NOMO-1 treated with dmso at 0.1 percent for 144 hours (cell line): ENCODE data around the gene OR11H7.
"Not testable (repeated sequence)": the region's sequence is repeated elsewhere in the genome, so short reads cannot be mapped to it uniquely, and the experiment has no call there.

Experiments
- DNase-seq: peaks from one replicate; lab custom pipeline; 2025; ENCODE audit not compliant: unreplicated experiment; lab: John Stamatoyannopoulos, UW

Gene OR11H7

DNA sequence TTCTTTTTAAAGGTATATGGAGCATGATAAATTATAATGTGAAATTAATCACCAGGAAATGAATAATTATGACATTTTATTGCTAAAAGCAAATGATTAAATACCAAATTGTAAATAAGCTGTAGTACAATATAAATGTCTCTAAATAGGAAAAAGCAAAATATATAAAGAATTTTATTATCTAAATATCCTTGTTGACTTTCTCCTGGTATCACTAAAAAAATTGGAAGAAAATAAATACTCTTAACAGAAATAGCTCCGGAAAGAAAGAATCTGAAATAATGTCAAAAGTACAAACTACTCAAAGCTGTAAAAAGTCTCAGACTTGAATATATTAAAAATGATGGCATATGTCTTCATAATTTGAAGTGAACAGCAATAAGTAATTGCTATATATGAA is at the start of gene OR11H7:
TSS of gene OR11H7 (plus strand) at position 301 of the 400 bp plus-strand sequence.
- DNase-seq = no peak

DNA sequence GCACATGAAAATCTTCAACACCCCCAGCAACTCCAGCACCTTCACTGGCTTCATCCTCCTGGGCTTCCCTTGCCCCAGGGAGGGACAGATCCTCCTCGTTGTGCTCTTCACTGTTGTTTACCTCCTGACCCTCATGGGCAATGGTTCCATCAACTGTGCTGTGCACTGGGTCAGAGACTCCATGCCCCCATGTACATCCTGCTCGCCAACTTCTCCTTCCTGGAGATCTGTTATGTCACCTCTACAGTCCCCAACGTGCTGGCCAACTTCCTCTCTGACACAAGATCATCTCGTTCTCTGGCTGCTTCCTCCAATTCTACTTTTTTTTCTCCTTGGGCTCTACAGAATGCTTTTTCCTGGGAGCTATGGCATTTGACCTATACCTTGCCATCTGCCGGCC is 49.6 kb upstream of the OR11H7 start:
- DNase-seq = peak; percentile 74

DNA sequence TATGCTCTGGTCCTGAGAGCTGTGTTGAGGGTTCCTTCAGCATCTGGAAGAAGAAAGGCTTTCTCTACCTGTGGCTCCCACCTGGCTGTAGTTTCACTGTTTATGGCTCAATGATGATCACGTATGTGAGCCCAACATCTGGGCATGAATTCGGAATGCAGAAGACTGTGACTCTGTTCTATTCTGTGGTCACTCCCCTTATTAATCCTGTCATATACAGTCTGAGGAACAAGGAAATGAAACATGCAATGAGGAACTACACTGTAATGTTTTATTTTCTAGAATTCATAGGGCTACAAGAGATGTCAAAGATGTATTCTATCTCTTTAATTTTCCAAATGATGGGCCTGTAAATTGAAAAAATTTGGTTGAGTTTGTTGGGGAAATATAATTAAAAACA is 48.9 kb upstream of the OR11H7 start:
- peak; percentile 54 for DNase-seq

DNA sequence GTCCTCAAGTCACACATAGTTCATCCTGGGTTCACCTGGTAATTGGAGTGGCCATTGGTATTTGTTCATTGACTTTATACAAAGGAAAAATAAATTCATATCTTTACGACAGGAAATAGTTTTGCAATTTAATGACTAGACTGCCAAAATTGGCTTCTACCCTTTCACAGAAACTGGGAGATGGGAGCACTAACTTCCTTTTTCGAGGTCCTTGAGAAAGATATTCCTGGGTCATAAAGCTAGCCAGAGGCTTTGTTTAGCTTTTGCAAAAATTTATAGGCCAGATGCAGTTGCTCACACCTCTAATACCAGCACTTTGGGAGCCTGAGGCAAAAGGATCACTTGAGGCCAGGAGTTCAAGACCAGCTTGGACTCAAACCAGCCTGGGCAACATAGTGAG is 48.3 kb upstream of the OR11H7 start:
- peak; percentile 30 for DNase-seq

DNA sequence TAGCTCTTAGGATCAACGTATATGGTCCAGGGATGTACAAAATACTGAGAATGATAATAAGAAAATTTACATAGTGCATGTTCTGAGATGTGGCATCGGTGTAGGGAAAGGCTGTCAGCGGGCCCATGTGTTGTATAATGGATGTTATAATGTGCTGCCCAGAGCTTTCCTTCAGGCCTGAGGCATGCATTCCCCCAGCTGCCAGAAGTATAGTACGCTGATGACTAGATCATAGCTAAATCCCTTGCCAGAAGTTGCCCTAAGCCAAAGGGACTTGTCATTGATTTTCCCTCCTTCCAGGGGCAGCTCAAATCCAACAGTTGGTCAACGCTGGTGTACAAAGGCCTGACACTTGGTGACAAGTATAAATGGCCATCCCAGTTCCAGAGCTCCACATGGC is 44.6 kb upstream of the OR11H7 start:
- no peak for DNase-seq

DNA sequence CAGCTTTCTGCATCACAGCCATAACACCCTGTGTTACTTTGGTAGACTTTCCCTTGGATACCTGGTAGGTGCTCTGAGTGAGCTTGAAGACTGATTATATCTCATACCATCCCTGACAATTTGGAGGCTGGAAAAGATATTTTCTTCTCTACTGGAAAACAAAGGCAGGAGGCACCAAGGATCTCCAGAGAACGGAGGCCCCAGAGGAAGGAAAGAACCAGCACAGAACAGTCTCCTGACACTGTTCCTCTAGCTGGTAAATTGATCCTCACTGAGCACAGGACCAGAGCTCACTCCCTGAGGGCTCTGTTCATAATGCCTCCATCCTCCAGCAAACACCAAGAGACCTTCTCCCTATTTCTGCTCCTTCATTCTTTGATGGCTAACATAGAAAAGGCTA is 38.2 kb upstream of the OR11H7 start, which contains the start of gene OR11G2:
TSS of gene OR11G2 (plus strand) at position 301 of the 400 bp plus-strand sequence. CDS start 6,542 bp downstream, outside the sequence.
- DNase-seq = no peak

DNA sequence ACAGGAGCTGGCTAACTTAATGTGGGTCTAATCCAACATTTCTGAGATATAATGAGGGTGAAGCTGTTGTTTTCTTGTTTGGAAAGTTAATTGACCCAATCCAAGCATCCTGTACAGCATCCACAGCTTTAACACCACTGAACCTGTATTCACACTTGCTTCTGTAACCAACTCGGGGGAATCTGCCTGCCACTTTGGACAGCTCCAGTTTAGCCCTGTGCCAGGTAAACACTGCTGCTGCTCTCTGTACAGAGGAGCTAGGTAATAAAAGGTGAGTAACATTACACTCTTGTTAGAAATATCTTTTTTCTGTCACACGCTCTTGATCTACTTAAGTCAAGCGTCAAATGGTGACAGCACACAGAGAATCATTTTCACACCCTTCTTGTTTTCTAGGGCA is 37.4 kb upstream of the OR11H7 start:
- DNase-seq = no peak

DNA sequence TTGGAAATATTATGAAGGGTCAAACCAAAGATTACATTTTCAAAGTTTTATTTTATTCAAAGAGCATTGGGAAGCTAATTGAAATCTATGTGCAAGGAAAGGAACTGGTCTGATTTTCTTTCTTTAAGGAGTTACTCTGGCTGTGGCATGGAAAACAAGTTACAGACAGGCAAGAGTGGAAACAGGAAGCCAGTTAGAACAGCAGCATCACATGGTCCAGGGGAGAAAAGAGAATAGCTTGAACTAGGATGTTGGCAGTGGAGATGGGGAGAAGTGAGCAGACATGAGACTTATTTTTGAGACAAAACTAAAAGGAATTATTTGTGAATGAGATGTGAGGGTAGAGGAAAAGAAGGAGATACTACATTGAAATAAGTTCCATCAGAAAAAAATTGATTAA is 34.7 kb upstream of the OR11H7 start:
- DNase-seq = no peak

DNA sequence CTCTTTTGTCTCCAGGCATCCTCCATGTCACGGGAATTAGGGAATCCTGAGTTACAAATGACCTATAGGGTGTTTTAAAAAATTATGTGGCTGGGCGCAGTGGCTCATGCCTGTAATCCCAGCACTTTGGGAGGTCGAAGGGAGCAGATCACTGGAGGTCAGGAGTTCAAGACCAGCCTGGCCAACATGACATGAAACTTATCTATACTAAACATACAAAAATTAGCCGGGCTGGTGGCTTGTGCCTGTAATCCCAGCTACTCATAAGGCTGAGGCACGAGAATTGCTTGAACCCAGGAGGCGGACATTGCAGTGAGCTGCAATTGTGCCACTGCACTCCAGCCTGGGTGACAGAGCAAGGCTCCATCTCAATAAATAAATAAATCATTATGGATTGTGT is 33.6 kb upstream of the OR11H7 start:
- not testable (repeated sequence) for DNase-seq

DNA sequence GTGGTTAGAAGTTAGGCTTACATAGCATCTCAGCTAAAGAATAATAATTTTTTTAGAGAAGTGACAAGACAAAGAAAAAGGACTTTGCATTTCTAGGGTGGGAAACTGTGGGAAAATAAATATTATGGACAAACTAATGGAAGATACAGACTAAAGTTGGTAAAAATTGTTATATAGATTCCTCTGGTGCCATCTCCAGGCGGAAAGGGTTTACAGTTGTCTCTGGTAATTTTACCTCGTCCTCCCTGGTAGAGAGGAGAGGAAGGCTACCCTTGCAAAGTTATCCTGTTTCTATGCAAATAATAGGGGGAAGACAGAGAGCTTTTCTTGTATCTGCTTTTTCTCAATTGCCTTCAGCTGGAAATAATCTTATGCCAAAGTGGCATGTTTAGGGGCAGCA is 32.9 kb upstream of the OR11H7 start:
- no peak for DNase-seq

DNA sequence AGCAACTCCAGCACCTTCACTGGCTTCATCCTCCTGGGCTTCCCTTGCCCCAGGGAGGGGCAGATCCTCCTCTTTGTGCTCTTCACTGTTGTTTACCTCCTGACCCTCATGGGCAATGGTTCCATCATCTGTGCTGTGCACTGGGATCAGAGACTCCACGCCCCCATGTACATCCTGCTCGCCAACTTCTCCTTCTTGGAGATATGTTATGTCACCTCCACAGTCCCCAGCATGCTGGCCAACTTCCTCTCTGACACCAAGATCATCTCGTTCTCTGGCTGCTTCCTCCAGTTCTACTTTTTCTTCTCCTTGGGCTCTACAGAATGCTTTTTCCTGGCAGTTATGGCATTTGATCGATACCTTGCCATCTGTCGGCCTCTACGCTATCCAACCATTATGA is 31.3 kb upstream of the OR11H7 start:
- peak; percentile 39 for DNase-seq

DNA sequence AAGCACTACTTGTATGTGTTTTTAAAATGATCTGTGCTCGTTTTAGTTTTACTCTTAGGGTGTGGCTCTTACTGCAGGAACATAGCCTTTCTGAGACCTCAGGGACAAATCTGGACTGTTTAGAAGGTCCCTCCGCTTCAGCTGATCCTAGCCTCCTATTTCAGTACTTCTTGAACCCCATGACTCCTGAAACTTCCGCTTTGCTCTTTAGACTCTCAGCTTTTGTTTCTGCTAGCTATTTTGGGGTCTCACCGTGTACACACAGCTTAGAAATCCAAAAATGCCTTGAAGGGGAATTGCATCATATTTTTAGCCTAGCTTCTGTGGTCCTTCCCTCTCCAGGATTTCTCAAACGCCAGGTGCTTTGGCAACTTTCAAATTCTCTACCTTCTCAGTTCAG is 29.8 kb upstream of the OR11H7 start:
- no peak for DNase-seq

DNA sequence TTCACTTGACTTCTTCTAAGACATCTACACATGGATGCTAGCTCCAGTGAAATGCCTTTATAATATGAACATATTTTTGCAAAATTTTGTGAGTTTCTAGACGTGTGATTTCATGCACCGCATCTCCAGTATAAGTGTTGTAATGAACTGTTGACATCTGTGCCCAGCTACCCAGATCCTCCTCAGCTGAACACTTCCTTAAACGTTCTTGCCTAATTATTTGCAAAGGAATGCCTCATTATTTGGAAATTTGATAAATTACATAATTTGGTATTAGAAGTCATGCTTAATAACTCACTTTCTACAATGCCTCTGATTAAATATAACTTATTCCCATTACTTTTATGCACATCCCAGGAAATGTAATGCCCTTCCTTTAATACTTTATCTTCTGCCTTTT is 24.1 kb upstream of the OR11H7 start:
- DNase-seq = no peak

DNA sequence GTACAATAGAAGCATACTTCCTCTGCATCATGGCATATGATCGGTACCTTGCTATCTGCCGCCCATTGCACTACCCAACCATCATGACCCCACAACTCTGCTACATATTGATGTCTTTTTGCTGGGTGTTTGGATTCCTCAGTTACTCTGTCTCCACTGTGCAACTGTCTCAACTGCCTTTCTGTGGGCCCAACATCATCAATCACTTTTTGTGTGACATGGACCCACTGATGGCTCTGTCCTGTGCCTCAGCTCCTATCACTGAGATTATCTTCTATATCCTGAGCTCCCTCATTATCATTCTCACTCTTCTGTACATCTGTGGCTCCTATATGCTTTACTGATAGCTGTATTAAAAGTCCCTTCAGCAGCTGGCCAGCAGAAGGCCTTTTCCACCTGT is 19.2 kb upstream of the OR11H7 start:
- no peak for DNase-seq

DNA sequence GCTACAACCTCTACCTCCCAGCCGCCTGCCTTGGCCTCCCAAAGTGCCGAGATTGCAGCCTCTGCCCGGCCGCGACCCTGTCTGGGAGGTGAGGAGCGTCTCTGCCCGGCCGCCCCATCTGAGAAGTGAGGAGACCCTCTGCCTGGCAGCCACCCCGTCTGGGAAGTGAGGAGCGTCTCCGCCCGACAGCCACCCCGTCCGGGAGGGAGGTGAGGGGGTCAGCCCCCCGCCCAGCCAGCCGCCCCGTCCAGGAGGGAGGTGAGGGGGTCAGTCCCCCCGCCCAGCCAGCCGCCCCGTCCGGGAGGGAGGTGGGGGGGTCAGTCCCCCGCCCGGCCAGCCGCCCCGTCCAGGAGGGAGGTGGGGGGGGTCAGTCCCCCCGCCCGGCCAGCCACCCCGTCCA is 16.4 kb upstream of the OR11H7 start:
- not testable (repeated sequence) for DNase-seq

DNA sequence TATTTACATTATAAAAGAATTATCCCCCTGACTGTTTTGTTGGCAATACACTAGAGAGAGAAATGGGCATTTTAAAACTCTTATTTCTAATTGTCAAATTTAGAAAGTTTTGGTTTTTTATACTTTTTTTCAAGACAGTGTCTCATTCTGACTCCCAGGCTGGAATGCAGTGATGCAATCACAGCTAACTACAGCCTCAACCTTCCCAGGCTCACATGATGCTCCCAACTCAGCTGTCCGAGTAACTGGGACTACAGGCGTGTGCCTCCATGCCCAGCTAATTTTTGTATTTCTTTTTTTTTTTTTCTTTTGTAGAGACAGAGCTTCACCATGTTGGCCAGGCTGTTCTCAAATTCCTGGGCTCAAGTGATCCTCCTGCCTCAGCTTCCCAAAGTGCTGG is 13.6 kb upstream of the OR11H7 start:
- no peak for DNase-seq

DNA sequence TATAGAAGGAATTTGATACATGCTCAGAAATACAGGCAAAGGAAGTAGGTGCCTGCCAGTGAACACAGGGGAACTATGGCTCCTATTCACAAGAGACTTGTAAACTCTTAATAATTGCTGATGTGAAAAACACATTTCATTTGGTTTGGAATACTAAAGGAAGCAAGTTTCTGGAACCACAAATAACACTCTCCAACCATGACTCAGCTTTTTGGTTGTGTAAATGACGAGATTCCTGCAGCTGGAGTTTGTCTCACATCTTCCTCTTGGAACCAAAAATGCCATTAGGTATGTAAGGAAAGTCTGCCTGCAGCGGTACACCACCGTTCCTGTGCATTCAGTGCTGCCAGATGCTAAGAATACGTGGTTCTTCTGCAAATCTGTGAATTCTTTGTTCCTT is 9.7 kb upstream of the OR11H7 start:
- DNase-seq = no peak

DNA sequence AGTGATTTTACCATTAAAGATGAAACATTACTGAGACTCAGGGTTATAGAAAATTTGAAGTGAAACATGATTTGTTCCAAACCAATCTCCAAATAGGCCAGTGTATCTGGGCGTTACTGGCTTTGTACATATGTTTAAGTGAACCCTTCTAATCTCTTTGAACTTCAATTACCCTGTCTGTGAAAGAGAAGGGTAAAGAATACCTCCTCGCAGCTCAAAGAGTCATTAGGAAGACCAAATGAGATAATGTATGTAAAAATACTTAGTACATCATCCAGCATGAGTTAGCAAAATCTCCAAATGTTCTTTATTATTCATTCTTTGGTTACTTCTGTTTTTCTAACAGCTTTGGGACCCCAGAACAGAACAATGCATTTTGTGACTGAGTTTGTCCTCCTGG is 5.4 kb upstream of the OR11H7 start, which contains the start of gene OR11H6:
TSS of gene OR11H6 (plus strand) at position 301 of the 400 bp plus-strand sequence. CDS start at position 301, 0 bp downstream.
- no peak for DNase-seq

DNA sequence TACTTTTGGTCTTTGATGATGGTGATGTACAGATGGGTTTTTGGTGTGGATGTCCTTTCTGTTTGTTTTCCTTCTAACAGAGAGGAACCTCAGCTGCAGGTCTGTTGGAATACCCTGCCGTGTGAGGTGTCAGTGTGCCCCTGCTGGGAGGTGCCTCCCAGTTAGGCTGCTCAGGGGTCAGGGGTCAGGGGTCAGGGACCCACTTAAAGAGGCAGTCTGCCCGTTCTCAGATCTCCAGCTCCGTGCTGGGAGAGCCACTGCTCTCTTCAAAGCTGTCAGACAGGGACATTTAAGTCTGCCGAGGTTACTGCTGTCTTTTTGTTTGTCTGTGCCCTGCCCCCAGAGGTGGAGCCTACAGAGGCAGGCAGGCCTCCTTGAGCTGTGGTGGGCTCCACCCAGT is 6.6 kb downstream of the OR11H7 start:
- not testable (repeated sequence) for DNase-seq

DNA sequence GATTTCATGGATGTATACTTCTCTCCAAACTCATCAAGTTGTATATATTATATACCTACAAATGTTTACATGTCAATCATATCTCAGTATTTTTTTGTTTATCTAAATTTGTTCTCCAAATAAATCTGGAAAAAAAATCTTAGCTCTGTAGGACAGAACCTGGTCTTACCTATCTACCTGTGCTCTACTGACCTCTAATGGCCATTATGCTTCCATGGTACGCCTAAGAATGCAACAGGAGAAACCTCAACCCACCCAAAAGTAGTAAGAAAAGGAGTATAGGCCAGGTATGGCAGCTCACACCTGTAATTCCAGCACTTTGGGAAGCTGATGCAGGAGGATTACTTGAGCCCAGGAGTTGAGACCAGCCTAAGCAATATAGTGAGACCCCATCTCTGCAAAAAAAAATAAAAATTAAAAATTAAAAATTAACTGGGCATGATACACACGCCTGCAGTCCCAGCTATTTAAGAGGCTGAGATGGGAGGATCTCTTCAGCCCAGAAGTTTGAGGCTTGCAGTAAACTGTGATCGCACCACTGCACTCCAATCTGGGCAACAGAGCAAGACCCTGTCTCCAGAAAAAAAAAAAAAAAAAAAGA is 19.0 kb downstream of the OR11H7 start:
- DNase-seq = no peak

DNA sequence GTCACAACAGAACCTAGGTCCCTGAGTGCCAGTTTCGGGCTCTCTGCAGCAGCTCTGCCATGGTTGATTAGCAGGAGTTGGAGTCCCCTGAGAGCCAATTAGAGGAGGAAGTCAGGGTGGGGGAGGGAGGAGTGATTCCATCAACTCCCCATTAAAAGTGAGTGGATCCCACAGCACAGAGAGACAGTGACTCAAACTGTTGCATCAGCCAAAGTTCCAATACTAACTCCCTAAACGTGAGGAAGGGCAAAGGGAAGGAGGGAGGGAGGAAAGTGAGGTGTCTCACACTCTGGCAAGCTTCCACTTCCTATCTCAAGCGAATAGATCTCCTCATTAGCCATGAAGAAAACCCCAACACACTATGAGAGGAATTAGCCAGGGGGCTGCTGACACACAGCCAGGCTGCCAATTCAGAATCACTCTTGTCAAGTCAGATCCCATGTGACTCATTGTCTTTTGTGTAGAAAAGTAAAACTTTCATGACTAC is 33.9 kb downstream of the OR11H7 start:
- DNase-seq = no peak

DNA sequence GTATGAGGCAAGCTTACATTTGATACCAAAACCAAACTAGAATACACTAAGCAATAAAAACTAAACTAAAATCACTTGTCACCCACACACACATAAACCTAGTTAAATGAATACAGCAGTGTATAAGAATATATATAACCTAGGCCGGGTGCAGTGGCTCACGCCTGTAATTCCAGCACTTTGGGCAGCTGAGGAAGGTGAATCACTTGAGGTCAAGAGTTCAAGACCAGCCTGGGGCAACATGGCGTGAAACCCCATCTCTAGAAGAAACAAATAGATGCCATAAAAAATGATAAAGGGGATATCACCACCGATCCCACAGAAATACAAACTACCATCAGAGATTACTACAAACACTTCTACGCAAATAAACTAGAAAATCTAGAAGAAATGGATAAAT is 35.6 kb downstream of the OR11H7 start:
- DNase-seq = not testable (repeated sequence)

DNA sequence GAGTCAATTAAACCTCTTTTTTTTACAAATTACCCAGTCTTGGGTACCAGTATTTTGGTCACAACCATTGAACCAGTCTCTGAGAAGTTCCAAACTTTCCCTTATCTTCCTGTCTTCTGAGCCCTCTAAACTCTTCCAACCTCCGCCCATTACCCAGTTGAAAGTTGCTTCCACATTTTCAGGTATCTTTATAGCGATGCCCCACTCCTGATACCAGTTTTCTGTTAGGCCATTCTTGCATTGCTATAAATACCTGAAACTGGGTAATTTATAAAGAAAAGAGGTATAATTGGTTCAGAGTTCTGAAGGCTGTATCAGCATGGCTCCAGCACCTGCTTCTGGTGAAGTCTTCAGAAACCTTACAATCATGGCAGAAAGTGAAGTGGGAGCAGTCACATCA is 45.3 kb downstream of the OR11H7 start:
- no peak for DNase-seq
